H1 (cell line): Measurements from ENCODE around the gene RASAL1.

Source experiments
- CTBP2 ChIP-seq: IDR thresholded peaks from 2 replicates; pipeline ENCODE4 v1.7.0; 2011; ENCODE audit warnings: borderline replicate concordance, mild to moderate bottlenecking, moderate library complexity, mixed read lengths, low read length; ENCODE audit not compliant: insufficient read depth, insufficient read length
- EP300 ChIP-seq, 2 experiments: IDR thresholded peaks; 1 replicate in 1 of 2; 2 replicates in 1 of 2; pipeline ENCODE4 v1.6.1; 2011 to 2012; ENCODE audit warnings: low read depth in 2 of 2, low read length in 2 of 2, mild to moderate bottlenecking in 2 of 2, borderline replicate concordance in 1 of 2, inconsistent platforms in 1 of 2, moderate library complexity in 1 of 2
- SIX5 ChIP-seq: IDR thresholded peaks from 2 replicates; pipeline ENCODE4 v1.6.1; 2011; ENCODE audit warnings: mild to moderate bottlenecking, low read depth, low read length
- TF ChIP-seq, protein P1 (sequence below), 3 experiments: IDR thresholded peaks; 1 replicate in 2 of 3; 2 replicates in 1 of 3; pipeline versions ENCODE4 v1.5.1 to v1.6.1; 2011; ENCODE audit warnings: low read length in 3 of 3, mild to moderate bottlenecking in 3 of 3, inconsistent platforms in 2 of 3, low read depth in 1 of 3, moderate library complexity in 1 of 3; ENCODE audit not compliant: insufficient read depth in 1 of 3; ENCODE audit errors: control extremely low read depth in 1 of 3

DNA sequence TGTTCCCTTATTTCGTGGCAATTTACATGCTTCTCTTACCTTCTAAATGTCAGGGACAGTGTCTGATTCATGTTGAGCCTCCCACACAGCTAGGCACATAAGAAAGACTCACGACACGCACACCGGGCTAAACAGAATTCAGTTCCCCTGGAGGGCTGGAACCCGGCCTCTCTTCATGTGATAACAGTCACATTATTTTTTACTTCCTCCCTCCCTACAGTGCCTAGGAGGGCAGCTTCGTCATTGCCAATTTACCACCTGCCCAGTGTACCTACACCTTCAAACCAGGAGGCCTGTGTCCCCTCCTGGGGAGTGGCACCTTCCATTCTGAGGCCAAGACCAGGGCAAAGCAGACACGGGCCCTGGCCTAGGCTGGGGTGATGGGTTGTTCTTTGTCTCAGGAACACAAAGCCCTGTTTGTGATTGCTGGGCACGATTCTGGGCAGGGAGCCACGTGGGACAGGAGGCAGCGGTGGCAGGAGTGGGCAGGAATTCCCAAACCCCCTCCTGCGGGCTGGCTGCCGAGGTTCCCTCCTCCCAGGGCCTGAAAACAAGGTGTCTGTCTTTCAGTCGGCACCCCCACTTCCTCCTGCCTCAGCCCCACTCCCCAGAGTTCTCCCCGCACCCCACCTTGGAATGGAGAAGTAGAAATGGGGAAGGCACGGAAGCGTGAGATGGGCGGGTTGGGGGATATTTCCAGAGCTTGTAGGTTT lies 6.8 kb upstream of the RASAL1 start:
- no peak for TF ChIP-seq SIX5
- no peak for TF ChIP-seq CTBP2
- TF ChIP-seq, protein P1, sequence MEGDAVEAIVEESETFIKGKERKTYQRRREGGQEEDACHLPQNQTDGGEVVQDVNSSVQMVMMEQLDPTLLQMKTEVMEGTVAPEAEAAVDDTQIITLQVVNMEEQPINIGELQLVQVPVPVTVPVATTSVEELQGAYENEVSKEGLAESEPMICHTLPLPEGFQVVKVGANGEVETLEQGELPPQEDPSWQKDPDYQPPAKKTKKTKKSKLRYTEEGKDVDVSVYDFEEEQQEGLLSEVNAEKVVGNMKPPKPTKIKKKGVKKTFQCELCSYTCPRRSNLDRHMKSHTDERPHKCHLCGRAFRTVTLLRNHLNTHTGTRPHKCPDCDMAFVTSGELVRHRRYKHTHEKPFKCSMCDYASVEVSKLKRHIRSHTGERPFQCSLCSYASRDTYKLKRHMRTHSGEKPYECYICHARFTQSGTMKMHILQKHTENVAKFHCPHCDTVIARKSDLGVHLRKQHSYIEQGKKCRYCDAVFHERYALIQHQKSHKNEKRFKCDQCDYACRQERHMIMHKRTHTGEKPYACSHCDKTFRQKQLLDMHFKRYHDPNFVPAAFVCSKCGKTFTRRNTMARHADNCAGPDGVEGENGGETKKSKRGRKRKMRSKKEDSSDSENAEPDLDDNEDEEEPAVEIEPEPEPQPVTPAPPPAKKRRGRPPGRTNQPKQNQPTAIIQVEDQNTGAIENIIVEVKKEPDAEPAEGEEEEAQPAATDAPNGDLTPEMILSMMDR (IDR thresholded peaks at IDR 0.05; ENCODE audit: control extremely low read depth in 1 of 3, insufficient read depth in 1 of 3, low read depth in 1 of 3, low read length in 3 of 3), result no peak
- TF ChIP-seq EP300 (IDR thresholded peaks at IDR 0.05; ENCODE audit: borderline replicate concordance in 1 of 2, low read depth in 2 of 2, low read length in 2 of 2), result no peak
